ENCODE measurements around the gene SETD4.
A peak's percentile ranks its signal among the peaks of the same experiment; 100 is the strongest.
"Not testable (repeated sequence)": the region's sequence is repeated elsewhere in the genome, so short reads cannot be mapped to it uniquely, and the experiment has no call there.

Gene SETD4

GRCh38 chr21:36077758-36078157 is 17.4 kb upstream of the SETD4 start:
- DNase-seq: no peak

- no peak for DNase-seq
Measured at GRCh38 chr21:36076878-36077655, 16.7 kb upstream of the SETD4 start.

- DNase-seq: no peak
Measured at GRCh38 chr21:36075953-36076352, 15.6 kb upstream of the SETD4 start.

GRCh38 chr21:36075171-36075570 is 14.8 kb upstream of the SETD4 start:
- DNase-seq: no peak

- not testable (repeated sequence) for DNase-seq
Measured at GRCh38 chr21:36073911-36074310, 13.6 kb upstream of the SETD4 start.

- no peak for DNase-seq
Measured at GRCh38 chr21:36073181-36073580, 12.9 kb upstream of the SETD4 start.

- no peak for DNase-seq
Measured at GRCh38 chr21:36072453-36073162, 12.3 kb upstream of the SETD4 start.

- DNase-seq: no peak
Measured at GRCh38 chr21:36070999-36071398, 10.7 kb upstream of the SETD4 start.

GRCh38 chr21:36069713-36070583 is 9.6 kb upstream of the SETD4 start, which contains the start of gene CBR1:
CBR1 (plus strand) TSS chr21:36070024; CDS start chr21:36070116, 92 bp downstream.
- peak; percentile 82 for DNase-seq

- no peak for DNase-seq
Measured at GRCh38 chr21:36068748-36069398, 8.5 kb upstream of the SETD4 start.

- DNase-seq: no peak
Measured at GRCh38 chr21:36065497-36066036, 5.2 kb upstream of the SETD4 start.

- DNase-seq: no peak
Measured at GRCh38 chr21:36064085-36064460, 3.7 kb upstream of the SETD4 start.

- DNase-seq: no peak
Measured at GRCh38 chr21:36063375-36064084, 3.2 kb upstream of the SETD4 start.

- DNase-seq: no peak
Measured at GRCh38 chr21:36061445-36061844, 1.1 kb upstream of the SETD4 start.

GRCh38 chr21:36059823-36060158 is 535 bp downstream of the SETD4 start:
- no peak for DNase-seq

GRCh38 chr21:36055551-36055950 is 4.8 kb downstream of the SETD4 start:
- no peak for DNase-seq

- DNase-seq: no peak
Measured at GRCh38 chr21:36053715-36054062, 6.6 kb downstream of the SETD4 start.

- DNase-seq: no peak
Measured at GRCh38 chr21:36052860-36053714, 7.2 kb downstream of the SETD4 start.

GRCh38 chr21:36048357-36048756 is 12.0 kb downstream of the SETD4 start:
- no peak for DNase-seq

GRCh38 chr21:36047139-36047538 is 13.2 kb downstream of the SETD4 start:
- DNase-seq: no peak

GRCh38 chr21:36045993-36046392 is 14.3 kb downstream of the SETD4 start:
- no peak for DNase-seq

All from activated gamma-delta T cell treated with Interleukin-2 at 50 U/mL for 16 hours (primary cell).